AG09309 (cell line): ENCODE data around the gene SRCAP.

ENCODE experiments used
- DNase-seq: peaks from one replicate; pipeline ENCODE4 v3.0.0-alpha.2; 2010; ENCODE audit warnings: low read depth
- H3K4me3 ChIP-seq: 2 replicates; pipeline ENCODE4 v1.5.1; 2011; ENCODE audit warnings: mild to moderate bottlenecking, low read depth, low read length, moderate library complexity; ENCODE audit not compliant: control insufficient read depth
- TF ChIP-seq, protein P1 (sequence below): IDR thresholded peaks from 2 replicates; pipeline ENCODE4 v1.5.1; 2011; ENCODE audit warnings: mild to moderate bottlenecking, low read depth, low read length, inconsistent platforms; ENCODE audit not compliant: insufficient read depth, control insufficient read depth; ENCODE audit errors: missing control alignments

SRCAP gene

DNA sequence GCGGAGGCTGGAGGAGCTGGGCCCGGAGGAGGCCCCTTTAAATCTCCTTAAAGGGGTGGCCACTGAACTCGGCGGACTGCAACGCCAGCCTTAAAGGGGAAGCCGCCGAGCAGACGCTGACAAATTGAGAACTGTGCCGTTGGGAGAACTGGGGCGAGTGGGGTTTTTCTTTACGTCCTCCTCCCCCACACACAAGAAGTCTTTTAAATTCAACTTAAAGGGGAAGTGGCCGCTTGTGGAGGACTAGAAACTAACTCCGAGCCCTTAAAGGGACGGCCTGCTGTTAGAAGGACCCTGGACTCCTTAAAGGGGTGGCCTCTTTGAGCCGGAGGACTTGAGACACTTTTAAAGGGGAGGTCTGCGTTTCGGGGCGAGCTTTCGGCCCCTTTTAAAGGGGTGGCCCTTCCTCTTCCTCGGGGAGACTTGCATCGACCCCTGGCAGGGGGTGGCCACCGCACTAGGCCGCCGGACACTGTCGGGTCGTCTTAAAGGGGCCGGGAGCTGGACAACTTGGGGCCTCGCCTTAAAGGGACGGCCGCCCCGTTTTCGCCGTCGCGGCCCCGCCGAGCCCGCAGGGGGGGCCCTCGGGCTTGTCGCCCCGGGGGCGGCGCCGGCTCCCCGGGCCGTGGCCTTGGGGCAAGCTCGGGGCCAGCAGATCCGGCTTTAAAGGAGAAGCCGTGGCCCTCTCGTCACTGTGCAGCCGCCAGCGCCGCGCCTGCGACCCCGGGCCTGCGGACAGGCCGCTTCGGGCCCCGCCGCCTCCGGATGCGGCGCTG is 40.1 kb upstream of the SRCAP start:
- peak; percentile 91 for DNase-seq
- TF ChIP-seq, protein P1, sequence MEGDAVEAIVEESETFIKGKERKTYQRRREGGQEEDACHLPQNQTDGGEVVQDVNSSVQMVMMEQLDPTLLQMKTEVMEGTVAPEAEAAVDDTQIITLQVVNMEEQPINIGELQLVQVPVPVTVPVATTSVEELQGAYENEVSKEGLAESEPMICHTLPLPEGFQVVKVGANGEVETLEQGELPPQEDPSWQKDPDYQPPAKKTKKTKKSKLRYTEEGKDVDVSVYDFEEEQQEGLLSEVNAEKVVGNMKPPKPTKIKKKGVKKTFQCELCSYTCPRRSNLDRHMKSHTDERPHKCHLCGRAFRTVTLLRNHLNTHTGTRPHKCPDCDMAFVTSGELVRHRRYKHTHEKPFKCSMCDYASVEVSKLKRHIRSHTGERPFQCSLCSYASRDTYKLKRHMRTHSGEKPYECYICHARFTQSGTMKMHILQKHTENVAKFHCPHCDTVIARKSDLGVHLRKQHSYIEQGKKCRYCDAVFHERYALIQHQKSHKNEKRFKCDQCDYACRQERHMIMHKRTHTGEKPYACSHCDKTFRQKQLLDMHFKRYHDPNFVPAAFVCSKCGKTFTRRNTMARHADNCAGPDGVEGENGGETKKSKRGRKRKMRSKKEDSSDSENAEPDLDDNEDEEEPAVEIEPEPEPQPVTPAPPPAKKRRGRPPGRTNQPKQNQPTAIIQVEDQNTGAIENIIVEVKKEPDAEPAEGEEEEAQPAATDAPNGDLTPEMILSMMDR = no peak
- H3K4me3 ChIP-seq = peak overlapping the region; percentile 91

DNA sequence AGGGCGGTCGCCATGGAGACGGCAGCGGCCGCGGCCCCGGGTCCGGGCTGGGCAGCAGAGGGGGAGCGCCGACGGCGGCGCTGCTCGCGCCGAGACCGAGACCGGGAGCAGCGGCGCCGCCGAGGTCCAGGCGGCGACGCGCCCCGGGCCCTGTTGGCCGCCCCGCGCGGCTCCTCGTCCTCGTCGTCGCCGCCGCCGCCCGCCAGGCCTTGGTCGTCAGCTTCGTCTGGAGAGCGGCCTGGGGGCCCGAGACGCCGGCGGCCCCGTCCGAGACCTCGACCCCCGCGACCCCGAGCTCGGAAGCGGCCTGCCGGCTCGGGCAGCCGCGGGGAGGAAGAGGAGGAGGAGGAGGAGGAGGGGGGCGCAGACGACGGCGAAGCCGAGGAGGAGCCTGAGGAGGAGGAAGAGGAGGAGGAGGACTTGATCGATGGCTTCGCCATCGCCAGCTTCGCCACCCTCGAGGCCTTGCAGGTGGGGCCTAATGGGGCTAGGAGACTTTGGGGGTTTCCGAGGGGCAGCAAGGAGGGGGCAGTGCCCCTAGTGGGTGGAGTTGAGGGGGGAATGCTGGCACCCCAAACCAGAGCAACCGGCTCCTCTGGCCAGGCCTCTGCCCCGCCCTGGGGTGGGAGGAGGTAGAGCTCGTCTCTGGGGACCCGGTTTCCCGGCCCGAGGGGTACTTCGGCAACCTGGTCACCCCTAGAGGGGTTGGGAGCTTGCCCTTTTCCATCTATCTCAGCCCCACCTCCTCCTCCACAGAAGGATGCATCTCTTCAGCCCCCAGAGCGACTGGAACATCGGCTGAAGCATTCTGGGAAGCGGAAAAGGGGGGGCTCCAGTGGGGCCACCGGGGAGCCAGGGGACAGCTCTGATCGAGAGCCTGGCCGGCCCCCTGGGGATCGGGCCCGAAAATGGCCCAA is 39.2 kb upstream of the SRCAP start:
- no peak for DNase-seq
- TF ChIP-seq, protein P1 = no peak
- H3K4me3 ChIP-seq = peak overlapping the region; percentile 91

DNA sequence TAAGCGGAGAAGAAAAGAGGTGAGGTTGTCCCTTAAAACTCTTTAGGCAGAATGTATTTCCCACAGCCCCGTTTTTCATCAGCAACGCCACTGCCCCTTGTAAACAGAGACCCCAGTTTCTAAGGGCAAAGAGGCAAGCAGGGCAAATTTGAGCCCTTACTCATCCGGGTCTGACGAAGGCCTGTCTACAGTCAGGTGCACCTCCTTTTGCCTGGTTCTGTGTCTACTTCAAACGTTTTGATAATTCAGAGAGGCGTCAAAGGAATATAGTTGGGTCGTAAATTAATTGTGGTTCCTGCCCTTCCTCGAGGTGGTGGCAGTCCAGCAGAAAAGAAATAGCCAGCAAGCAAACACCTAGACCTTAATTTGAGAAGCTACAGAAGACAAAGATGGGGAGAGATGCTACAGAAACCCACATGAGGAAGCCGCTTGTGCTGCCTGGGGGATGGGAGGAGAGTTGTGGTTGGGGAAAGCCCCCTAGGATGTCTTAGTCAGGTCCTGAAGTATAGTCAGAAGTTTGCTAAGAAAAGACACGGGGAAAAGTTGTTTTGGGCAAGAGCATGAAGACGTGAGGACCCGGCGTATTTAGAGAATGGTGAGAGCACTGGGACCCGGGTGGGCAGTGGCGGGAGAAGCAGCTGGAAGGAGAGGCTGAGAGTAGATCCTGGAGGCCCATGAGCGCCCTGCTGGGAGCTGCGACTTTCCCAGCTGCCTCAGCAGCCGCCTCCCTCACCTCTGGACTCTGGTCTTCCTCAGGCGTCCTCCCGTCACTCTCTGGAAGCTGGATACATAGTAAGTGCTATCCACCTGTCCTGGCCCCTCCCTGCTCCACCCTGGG is 38.3 kb upstream of the SRCAP start:
- no peak for DNase-seq
- peak overlapping the region; percentile 91 for H3K4me3 ChIP-seq

DNA sequence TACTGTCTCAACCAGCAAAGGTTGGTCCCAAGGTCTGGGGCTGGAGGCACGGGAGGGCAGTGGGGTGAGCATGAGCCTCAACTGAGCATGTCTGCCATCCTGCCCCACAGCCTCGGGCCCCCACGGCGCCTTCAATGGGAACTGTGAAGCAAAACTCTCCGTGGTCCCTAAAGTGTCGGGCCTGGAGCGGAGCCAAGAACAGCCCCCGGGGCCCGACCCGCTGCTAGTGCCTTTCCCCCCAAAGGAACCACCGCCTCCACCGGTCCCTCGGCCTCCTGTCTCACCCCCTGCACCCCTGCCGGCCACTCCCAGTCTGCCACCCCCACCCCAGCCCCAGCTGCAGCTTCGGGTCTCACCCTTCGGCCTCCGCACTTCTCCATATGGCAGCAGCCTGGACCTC is 36.5 kb upstream of the SRCAP start:
- no peak overlapping the region for H3K4me3 ChIP-seq
- TF ChIP-seq, protein P1 = no peak

More for the DNA sequence above, 38.3 kb upstream of the SRCAP start:
- TF ChIP-seq, protein P1 = no peak

DNA sequence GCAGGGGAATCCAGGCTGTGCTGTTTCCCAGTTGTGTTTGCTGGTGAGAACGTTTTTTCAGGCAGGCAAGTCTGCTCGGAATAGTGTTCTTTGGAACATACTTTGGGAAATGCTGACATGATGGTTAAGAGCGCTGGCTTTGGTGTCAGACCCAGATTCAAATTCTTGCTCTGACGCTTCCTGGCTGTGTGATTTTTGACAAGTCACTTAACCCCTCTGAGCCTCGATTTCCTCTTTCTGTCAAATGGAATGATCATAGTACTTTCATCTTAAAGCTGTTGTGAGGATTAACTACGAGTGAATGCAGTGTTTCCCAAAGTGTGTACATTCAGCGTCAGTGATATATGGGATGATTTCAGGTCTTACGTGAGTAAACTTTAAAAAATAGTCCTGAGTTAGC is 35.9 kb upstream of the SRCAP start:
- DNase-seq = no peak
- H3K4me3 ChIP-seq = no peak overlapping the region

More for the DNA sequence above, 36.5 kb upstream of the SRCAP start:
- DNase-seq = no peak

More for the DNA sequence above, 35.9 kb upstream of the SRCAP start:
- TF ChIP-seq, protein P1 = no peak
